Natural killer cell (primary cell): ENCODE data around the gene TBL1X. TPM values are rescaled to one million over a fixed set of nuclear protein-coding genes. Genes with fewer than 3 reads are reported as not detected.

Source experiments
- ATAC-seq, 3 donors: fragments of 150-1000 bp in 2 of 3; fragments of 200-7000 bp in 1 of 3; cut with Tn5 transposase; 1 replicate in 1 of 3; 2 replicates in 2 of 3; pipeline ENCODE4 v1.10.0; 2021; ENCODE audit warnings: mild to moderate bottlenecking in 2 of 3, moderate library complexity in 2 of 3
- DNase-seq, 2 donors: peaks; one replicate each; pipeline versions ENCODE4 v3.0.0 to v3.0.0-alpha.2; 2013 to 2021; ENCODE audit warnings: mixed read lengths in 1 of 2
- H3K27ac ChIP-seq: one replicate; pipeline ENCODE4 v1.5.1; 2013; ENCODE audit warnings: mild to moderate bottlenecking, low read length
- H3K27me3 ChIP-seq: one replicate; pipeline ENCODE4 v1.6.1; 2013; ENCODE audit warnings: low read length; ENCODE audit not compliant: control insufficient read depth, insufficient read depth
- H3K36me3 ChIP-seq: one replicate; pipeline ENCODE4 v1.6.1; 2013; ENCODE audit warnings: low read length; ENCODE audit not compliant: control insufficient read depth, insufficient read depth
- H3K4me1 ChIP-seq: one replicate; pipeline ENCODE4 v1.6.1; 2013; ENCODE audit warnings: low read length; ENCODE audit not compliant: control insufficient read depth, insufficient read depth
- H3K4me3 ChIP-seq: one replicate; pipeline ENCODE4 v1.5.1; 2013; ENCODE audit warnings: low read length
- H3K9me3 ChIP-seq: one replicate; pipeline ENCODE4 v1.6.1; 2013; ENCODE audit warnings: low read length; ENCODE audit not compliant: control insufficient read depth, insufficient read depth
- H3K27ac Mint-ChIP-seq, 2 donors: one replicate each; pipeline ENCODE4 v1.8.0; 2022; ENCODE audit warnings: mild to moderate bottlenecking in 2 of 2, mixed read lengths in 2 of 2, moderate library complexity in 1 of 2
- H3K27me3 Mint-ChIP-seq, 2 donors: one replicate each; pipeline ENCODE4 v1.8.0; 2022; ENCODE audit warnings: low read depth in 2 of 2, mixed read lengths in 2 of 2
- H3K36me3 Mint-ChIP-seq: one replicate; pipeline ENCODE4 v1.8.0; 2022; ENCODE audit warnings: mixed read lengths
- H3K4me1 Mint-ChIP-seq, 2 donors: one replicate each; pipeline ENCODE4 v1.8.0; 2022; ENCODE audit warnings: mixed read lengths in 2 of 2
- H3K4me3 Mint-ChIP-seq: one replicate; pipeline ENCODE4 v1.8.0; 2022; ENCODE audit warnings: mild to moderate bottlenecking, moderate library complexity, mixed read lengths
- H3K9me3 Mint-ChIP-seq, 2 donors: one replicate each; pipeline ENCODE4 v1.8.0; 2022; ENCODE audit warnings: mixed read lengths in 2 of 2
- CTCF ChIP-seq: fragments of 200-600 bp; IDR thresholded peaks from one replicate; pipeline ENCODE4 v1.8.0; 2022; ENCODE audit warnings: antibody characterized with exemption
- WGBS: methylation state at CpG from one replicate; pipeline ENCODE4 v1.1.7; 2013; ENCODE audit warnings: missing lambda C conversion rate; ENCODE audit not compliant: insufficient coverage; 5-methylcytosine and 5-hydroxymethylcytosine counted together
- intact Hi-C: fragments of 100-400 bp; cut with micrococcal nuclease; formaldehyde crosslinking; loops from one replicate; pipeline ENCODE4 v1.14.2; 2022
- total RNA-seq, 4 donors: library from RNA; stranded (reverse); fragments of 120-200 nt in 1 of 4; gene quantifications; one replicate each; pipeline versions ENCODE4 v1.2.3 to v1.2.4, GENCODE V29; 2013 to 2022

The TBL1X gene
- total RNA-seq, 3 donors from 2014 or later (not counting 1 experiment from before 2014, with no cell fraction given): 21.9 to 43.8 (median 32.7) TPM

GRCh38 chrX:9442056-9442455, 22.8 kb upstream of the TBL1X start:
- ATAC-seq (no peak), DNase-seq (no peak)
- Histone ChIP-seq H3K9me3 (no peaks in the 10 kb centered on the region), H3K27ac (no peak overlapping the region), H3K27me3 (no peaks in the 10 kb centered on the region), H3K36me3 (no peaks in the 10 kb centered on the region), H3K4me1 (no peaks in the 10 kb centered on the region), H3K4me3 (no peak overlapping the region)
- no peak for TF ChIP-seq CTCF
- no peaks in the 10 kb centered on the region for H3K27me3 Mint-ChIP-seq
- intact Hi-C loops: no loop called here
- H3K27ac Mint-ChIP-seq: no peak overlapping the region
- no peaks in the 10 kb centered on the region for H3K9me3 Mint-ChIP-seq
- peaks cover 6 to 7% of the 10 kb centered on the region in 2 donors for H3K4me1 Mint-ChIP-seq
- WGBS: 66% methylated on average over 2 of the region's 4 CpGs
- H3K4me3 Mint-ChIP-seq: no peak overlapping the region
- H3K36me3 Mint-ChIP-seq: no peaks in the 10 kb centered on the region

GRCh38 chrX:9443327-9443726, 21.5 kb upstream of the TBL1X start:
- Histone ChIP-seq H3K9me3 (no peaks in the 10 kb centered on the region), H3K27ac (no peak overlapping the region), H3K4me1 (no peaks in the 10 kb centered on the region), H3K4me3 (no peak overlapping the region), H3K27me3 (no peaks in the 10 kb centered on the region), H3K36me3 (no peaks in the 10 kb centered on the region)
- no peak for TF ChIP-seq CTCF
- Mint-ChIP-seq H3K4me1 (peaks cover 6 to 7% of the 10 kb centered on the region in 2 donors), H3K4me3 (no peak overlapping the region), H3K9me3 (no peaks in the 10 kb centered on the region), H3K27ac (no peak overlapping the region), H3K27me3 (no peaks in the 10 kb centered on the region), H3K36me3 (no peaks in the 10 kb centered on the region)
- intact Hi-C loops: no loop called here
- WGBS: 95% methylated on average over 17 of the region's 20 CpGs
- DNase-seq (no peak), ATAC-seq (no peak)

GRCh38 chrX:9447906-9448305, 17.0 kb upstream of the TBL1X start:
- no peak for TF ChIP-seq CTCF

More at GRCh38 chrX:9447906-9448305, 17.0 kb upstream of the TBL1X start:
- no peak overlapping the region for H3K4me3 Mint-ChIP-seq
- no peaks in the 10 kb centered on the region for H3K4me1 Mint-ChIP-seq
- 100% methylated on average over 1 of the region's 1 CpG for WGBS
- no peak overlapping the region for H3K4me3 ChIP-seq
- H3K4me1 ChIP-seq: no peaks in the 10 kb centered on the region
- H3K9me3 ChIP-seq: no peaks in the 10 kb centered on the region
- no peaks in the 10 kb centered on the region for H3K9me3 Mint-ChIP-seq
- ATAC-seq: no peak
- no peaks in the 10 kb centered on the region for H3K27me3 Mint-ChIP-seq
- intact Hi-C loops: no loop called here
- no peak overlapping the region for H3K27ac ChIP-seq
- no peaks in the 10 kb centered on the region for H3K36me3 Mint-ChIP-seq
- DNase-seq: no peak
- H3K36me3 ChIP-seq: no peaks in the 10 kb centered on the region
- no peak overlapping the region for H3K27ac Mint-ChIP-seq
- no peaks in the 10 kb centered on the region for H3K27me3 ChIP-seq
